Hematopoietic multipotent progenitor cell treated with erythropoietin and hydrocortisone succinate and interleukin-3 and kit ligand, for 6 days (in vitro differentiated cells): ENCODE data around the gene NHSL1.
"Not testable (repeated sequence)": the region's sequence is repeated elsewhere in the genome, so short reads cannot be mapped to it uniquely, and the experiment has no call there.

Experiments
- DNase-seq: peaks from one replicate; pipeline ENCODE4 v3.0.0-alpha.2; 2015

NHSL1 gene

GRCh38 chr6:138456401-138456790 is 42.9 kb downstream of the NHSL1 start:
- DNase-seq, result no peak

GRCh38 chr6:138455746-138456400 is 43.4 kb downstream of the NHSL1 start:
- DNase-seq, result peak; percentile 30

- peak; percentile 46 for DNase-seq
Measured at GRCh38 chr6:138454981-138455706, 44.1 kb downstream of the NHSL1 start.

- no peak for DNase-seq
Measured at GRCh38 chr6:138451043-138451442, 48.3 kb downstream of the NHSL1 start.

GRCh38 chr6:138450445-138450844 is 48.8 kb downstream of the NHSL1 start:
- no peak for DNase-seq

GRCh38 chr6:138446821-138447220 is 52.5 kb downstream of the NHSL1 start:
- DNase-seq, result no peak

GRCh38 chr6:138443979-138444378 is 55.3 kb downstream of the NHSL1 start:
- no peak for DNase-seq

- DNase-seq, result no peak
Measured at GRCh38 chr6:138442663-138443062, 56.6 kb downstream of the NHSL1 start.

- DNase-seq, result no peak
Measured at GRCh38 chr6:138441965-138442364, 57.3 kb downstream of the NHSL1 start.

GRCh38 chr6:138440758-138441357 is 58.4 kb downstream of the NHSL1 start:
- DNase-seq, result peak; percentile 29

- DNase-seq, result no peak
Measured at GRCh38 chr6:138440296-138440695, 59.0 kb downstream of the NHSL1 start.

- no peak for DNase-seq
Measured at GRCh38 chr6:138439546-138439945, 59.7 kb downstream of the NHSL1 start.

- DNase-seq, result no peak
Measured at GRCh38 chr6:138434925-138435324, 64.4 kb downstream of the NHSL1 start.

- DNase-seq, result no peak
Measured at GRCh38 chr6:138434096-138434495, 65.2 kb downstream of the NHSL1 start.

- no peak for DNase-seq
Measured at GRCh38 chr6:138432063-138432356, 67.3 kb downstream of the NHSL1 start.

- DNase-seq, result peak; percentile 22
Measured at GRCh38 chr6:138431256-138432062, 67.8 kb downstream of the NHSL1 start.

GRCh38 chr6:138430361-138431145 is 68.7 kb downstream of the NHSL1 start:
- no peak for DNase-seq

GRCh38 chr6:138429761-138430160 is 69.5 kb downstream of the NHSL1 start:
- no peak for DNase-seq

- DNase-seq, result peak; percentile 82
Measured at GRCh38 chr6:138428944-138429598, 70.2 kb downstream of the NHSL1 start.

- DNase-seq, result no peak
Measured at GRCh38 chr6:138427701-138428100, 71.6 kb downstream of the NHSL1 start.

- no peak for DNase-seq
Measured at GRCh38 chr6:138426500-138427123, 72.7 kb downstream of the NHSL1 start.

GRCh38 chr6:138425256-138425655 is 74.0 kb downstream of the NHSL1 start:
- not testable (repeated sequence) for DNase-seq
